ENCODE results near the gene FREY1. TPM values are rescaled to one million over a fixed set of nuclear protein-coding genes. Genes with fewer than 3 reads are reported as not detected.

Gene FREY1
- total and polyA plus RNA-seq, 2 donors from 2014 or later: 0.99 to 1.0 TPM

DNA sequence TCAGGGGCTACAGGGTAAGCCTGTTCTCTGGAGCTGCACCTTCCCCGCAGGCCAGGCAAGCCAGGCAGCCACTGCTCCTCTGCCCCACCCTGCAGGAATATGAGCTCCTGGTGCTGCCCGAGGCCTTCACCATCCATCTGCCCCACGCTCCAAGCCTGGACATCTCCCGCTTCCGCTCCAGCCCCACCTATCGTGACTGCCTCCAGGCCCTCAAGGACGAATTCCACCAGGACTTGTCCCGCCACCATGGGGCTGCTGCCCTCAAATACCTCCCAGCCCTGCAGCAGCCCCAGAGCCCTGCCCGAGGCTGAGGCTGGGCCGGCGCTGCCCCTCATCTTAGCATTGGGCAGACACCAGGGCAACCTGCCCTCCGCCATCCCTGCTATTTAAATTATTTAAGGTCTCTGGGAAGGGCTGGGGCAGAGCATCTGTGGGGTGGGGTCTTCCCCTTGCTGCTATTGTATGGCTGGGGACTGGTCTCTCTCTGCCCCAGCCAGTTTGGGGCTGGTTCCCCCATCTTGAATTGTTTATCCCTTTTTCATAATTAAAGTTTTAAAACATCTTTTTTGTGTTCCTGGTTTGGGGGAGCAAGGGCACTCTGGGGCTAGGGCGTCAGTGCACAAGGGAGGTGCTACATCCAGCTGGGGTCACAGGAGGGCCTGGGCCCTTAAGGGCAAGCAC is 21.6 kb upstream of the FREY1 start:
- no peaks in the 10 kb centered on the region for H3K9me3 ChIP-seq (ENCODE audit: control insufficient read depth in 2 of 3, insufficient read depth in 1 of 3, low read length in 3 of 3)
- no peak for FAIRE-seq
- H3K36me3 ChIP-seq (ENCODE audit: control insufficient read depth in 2 of 3, insufficient read depth in 3 of 3, low read length in 3 of 3): peaks cover 0 to 5% (median 0%) of the 10 kb centered on the region in 3 donors
- TF ChIP-seq, protein P1, sequence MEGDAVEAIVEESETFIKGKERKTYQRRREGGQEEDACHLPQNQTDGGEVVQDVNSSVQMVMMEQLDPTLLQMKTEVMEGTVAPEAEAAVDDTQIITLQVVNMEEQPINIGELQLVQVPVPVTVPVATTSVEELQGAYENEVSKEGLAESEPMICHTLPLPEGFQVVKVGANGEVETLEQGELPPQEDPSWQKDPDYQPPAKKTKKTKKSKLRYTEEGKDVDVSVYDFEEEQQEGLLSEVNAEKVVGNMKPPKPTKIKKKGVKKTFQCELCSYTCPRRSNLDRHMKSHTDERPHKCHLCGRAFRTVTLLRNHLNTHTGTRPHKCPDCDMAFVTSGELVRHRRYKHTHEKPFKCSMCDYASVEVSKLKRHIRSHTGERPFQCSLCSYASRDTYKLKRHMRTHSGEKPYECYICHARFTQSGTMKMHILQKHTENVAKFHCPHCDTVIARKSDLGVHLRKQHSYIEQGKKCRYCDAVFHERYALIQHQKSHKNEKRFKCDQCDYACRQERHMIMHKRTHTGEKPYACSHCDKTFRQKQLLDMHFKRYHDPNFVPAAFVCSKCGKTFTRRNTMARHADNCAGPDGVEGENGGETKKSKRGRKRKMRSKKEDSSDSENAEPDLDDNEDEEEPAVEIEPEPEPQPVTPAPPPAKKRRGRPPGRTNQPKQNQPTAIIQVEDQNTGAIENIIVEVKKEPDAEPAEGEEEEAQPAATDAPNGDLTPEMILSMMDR (IDR thresholded peaks at IDR 0.05; ENCODE audit: borderline replicate concordance, extremely low read depth, insufficient read depth): no peak
- DNase-seq: peak in 2 of 5 donors; percentile 47 to 59
- H3K27ac ChIP-seq (ENCODE audit: low read depth in 2 of 2, low read length in 2 of 2): no peak overlapping the region
- H3K4me1 ChIP-seq (ENCODE audit: control insufficient read depth in 2 of 3, insufficient read depth in 2 of 3, low read depth in 1 of 3, low read length in 3 of 3): peaks cover 0 to 12% (median 0%) of the 10 kb centered on the region in 3 donors
- no peak overlapping the region for H3K4me3 ChIP-seq (ENCODE audit: low read length in 3 of 3)
- no peak overlapping the region for H3K9ac ChIP-seq (ENCODE audit: low read length in 3 of 3)
- intact Hi-C loops (cut with DNase I): no loop called here
- no peaks in the 10 kb centered on the region for H3K27me3 ChIP-seq (ENCODE audit: control insufficient read depth, insufficient read depth, low read length)

DNA sequence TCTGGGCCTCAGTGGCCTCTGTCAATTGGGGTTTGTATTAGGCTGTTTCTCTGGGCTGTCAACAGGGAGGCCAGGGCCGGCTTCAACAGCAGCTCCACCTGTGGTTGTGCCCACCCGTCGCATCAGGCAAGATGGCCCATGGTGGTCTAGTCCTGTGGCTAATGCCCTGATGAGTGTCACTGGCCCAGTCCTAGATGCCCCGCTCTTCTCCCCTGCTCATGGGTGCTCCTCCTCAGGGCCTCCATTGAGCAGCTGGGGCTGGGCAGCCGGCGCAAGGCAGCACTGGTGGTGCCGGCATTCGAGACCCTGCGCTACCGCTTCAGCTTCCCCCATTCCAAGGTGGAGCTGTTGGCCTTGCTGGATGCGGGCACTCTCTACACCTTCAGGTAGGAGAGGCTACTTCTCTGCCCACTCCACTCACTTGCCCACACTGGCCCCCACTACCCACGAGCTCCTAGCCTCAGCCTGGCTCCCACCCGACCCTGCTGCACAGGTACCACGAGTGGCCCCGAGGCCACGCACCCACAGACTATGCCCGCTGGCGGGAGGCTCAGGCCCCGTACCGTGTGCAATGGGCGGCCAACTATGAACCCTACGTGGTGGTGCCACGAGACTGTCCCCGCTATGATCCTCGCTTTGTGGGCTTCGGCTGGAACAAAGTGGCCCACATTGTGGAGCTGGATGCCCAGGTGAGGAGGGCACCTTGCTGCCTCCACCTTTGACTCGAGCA is 20.8 kb upstream of the FREY1 start:
- Histone ChIP-seq H3K36me3 (ENCODE audit: control insufficient read depth in 2 of 3, insufficient read depth in 3 of 3, low read length in 3 of 3) (peaks cover 0 to 5% (median 0%) of the 10 kb centered on the region in 3 donors), H3K4me3 (ENCODE audit: low read length in 3 of 3) (no peak overlapping the region), H3K27ac (ENCODE audit: low read depth in 2 of 2, low read length in 2 of 2) (no peak overlapping the region), H3K9ac (ENCODE audit: low read length in 3 of 3) (no peak overlapping the region), H3K27me3 (ENCODE audit: control insufficient read depth, insufficient read depth, low read length) (peaks cover 3% of the 10 kb centered on the region), H3K9me3 (ENCODE audit: control insufficient read depth in 2 of 3, insufficient read depth in 1 of 3, low read length in 3 of 3) (no peaks in the 10 kb centered on the region), H3K4me1 (ENCODE audit: control insufficient read depth in 2 of 3, insufficient read depth in 2 of 3, low read depth in 1 of 3, low read length in 3 of 3) (peaks cover 0 to 15% (median 0%) of the 10 kb centered on the region in 3 donors)
- DNase-seq (peak in 1 of 5 donors; percentile 66), FAIRE-seq (no peak)
- intact Hi-C loops (cut with DNase I): no loop called here
- TF ChIP-seq, protein P1 (IDR thresholded peaks at IDR 0.05; ENCODE audit: borderline replicate concordance, extremely low read depth, insufficient read depth): no peak

DNA sequence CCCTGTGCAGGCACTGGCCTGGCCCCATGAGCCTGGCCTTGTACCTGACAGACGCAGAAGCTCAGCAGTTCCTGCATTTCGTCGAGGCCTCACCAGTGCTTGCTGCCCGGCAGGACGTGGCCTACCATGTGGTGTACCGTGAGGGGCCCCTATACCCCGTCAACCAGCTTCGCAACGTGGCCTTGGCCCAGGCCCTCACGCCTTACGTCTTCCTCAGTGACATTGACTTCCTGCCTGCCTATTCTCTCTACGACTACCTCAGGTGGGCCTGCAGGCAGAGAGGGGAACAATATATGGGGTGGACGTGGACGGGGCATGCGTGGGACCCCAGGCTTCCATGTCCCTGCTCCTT is 20.2 kb upstream of the FREY1 start:
- intact Hi-C loops (cut with DNase I): no loop called here
- no peak overlapping the region for H3K9ac ChIP-seq (ENCODE audit: low read length in 3 of 3)
- peaks cover 0 to 5% (median 0%) of the 10 kb centered on the region in 3 donors for H3K36me3 ChIP-seq (ENCODE audit: control insufficient read depth in 2 of 3, insufficient read depth in 3 of 3, low read length in 3 of 3)
- no peak overlapping the region for H3K4me3 ChIP-seq (ENCODE audit: low read length in 3 of 3)
- H3K27me3 ChIP-seq (ENCODE audit: control insufficient read depth, insufficient read depth, low read length): peaks cover 3% of the 10 kb centered on the region
- FAIRE-seq (no peak), DNase-seq (peak in 2 of 5 donors; percentile 34 to 66)
- peaks cover 0 to 15% (median 0%) of the 10 kb centered on the region in 3 donors for H3K4me1 ChIP-seq (ENCODE audit: control insufficient read depth in 2 of 3, insufficient read depth in 2 of 3, low read depth in 1 of 3, low read length in 3 of 3)
- TF ChIP-seq, protein P1 (IDR thresholded peaks at IDR 0.05; ENCODE audit: borderline replicate concordance, extremely low read depth, insufficient read depth): no peak
- no peak overlapping the region for H3K27ac ChIP-seq (ENCODE audit: low read depth in 2 of 2, low read length in 2 of 2)
- no peaks in the 10 kb centered on the region for H3K9me3 ChIP-seq (ENCODE audit: control insufficient read depth in 2 of 3, insufficient read depth in 1 of 3, low read length in 3 of 3)

Measured in kidney (tissue), 14 donors.